ENCODE data around the gene CCL27. TPM values are rescaled to one million over a fixed set of nuclear protein-coding genes. Genes with fewer than 3 reads are reported as not detected.

Gene CCL27
- total and polyA plus RNA-seq, 10 of the 15 experiments (the other 5 are each of a cell fraction or from before 2014, with no cell fraction given) = 0.45 TPM; not detected in 9

DNA sequence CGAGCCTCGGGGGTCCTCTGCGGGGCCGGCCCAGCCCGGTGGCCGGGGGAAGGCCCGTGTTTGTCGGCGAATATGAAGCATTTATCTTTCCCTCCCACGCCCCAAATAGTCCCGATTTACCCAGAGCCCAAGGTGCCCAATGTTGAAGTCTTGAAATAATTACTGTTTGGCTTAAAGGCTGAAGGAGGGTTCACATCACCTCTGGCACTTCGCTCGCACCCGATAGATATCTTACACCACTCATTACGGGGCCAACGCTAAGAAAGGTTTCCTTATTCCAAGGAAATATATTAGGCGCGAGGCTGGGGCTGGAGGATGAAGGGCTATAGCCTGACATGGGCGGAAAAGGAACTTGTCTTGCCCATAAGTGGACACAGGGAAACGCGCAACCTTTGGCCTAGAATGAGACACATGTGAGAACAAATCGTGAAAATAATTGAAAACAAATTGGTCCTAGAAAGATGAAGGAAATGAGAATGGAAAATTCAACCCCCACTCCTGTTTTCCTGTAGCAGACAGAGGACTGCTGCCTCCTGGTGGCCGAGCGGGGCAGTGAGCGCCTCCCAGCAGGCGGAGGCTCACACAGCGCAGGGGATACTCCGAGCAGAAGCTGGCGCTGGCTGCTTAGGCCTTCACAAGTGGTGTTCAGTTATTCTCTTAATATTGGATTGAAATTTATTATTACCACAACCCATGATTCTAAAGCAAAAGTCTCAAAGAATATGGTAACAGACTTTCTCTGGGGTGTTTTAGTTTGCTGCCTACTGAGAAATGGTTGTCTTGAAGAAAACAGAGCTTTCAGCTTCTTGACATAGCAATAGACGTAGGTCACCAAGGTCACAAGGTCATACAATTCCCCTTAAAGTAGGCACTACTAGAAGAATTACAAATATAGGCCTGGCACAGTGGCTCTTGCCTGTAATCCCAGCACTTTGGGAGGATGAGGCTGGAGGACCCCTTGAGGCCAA is 39.6 kb upstream of the CCL27 start:
- ATAC-seq = peak; percentile 96
- intact Hi-C loops (cut with micrococcal nuclease; ENCODE audit: unreplicated experiment) = loop anchor here (1.0 to 2.0 kb wide), 2 partner anchors 27 to 87 kb away; no protein-coding TSS in a partner anchor
- BruUV-seq (replicated peaks) = no TSS peak
- TF ChIP-seq, protein P1, sequence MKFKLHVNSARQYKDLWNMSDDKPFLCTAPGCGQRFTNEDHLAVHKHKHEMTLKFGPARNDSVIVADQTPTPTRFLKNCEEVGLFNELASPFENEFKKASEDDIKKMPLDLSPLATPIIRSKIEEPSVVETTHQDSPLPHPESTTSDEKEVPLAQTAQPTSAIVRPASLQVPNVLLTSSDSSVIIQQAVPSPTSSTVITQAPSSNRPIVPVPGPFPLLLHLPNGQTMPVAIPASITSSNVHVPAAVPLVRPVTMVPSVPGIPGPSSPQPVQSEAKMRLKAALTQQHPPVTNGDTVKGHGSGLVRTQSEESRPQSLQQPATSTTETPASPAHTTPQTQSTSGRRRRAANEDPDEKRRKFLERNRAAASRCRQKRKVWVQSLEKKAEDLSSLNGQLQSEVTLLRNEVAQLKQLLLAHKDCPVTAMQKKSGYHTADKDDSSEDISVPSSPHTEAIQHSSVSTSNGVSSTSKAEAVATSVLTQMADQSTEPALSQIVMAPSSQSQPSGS (IDR thresholded peaks at IDR 0.05; ENCODE audit: low read length) = no peak
- TF ChIP-seq YY1 (IDR thresholded peaks at IDR 0.05; ENCODE audit: low read depth, low read length) (peak; percentile 80), CEBPB (IDR thresholded peaks at IDR 0.05; ENCODE audit: borderline replicate concordance in 1 of 2, low read depth in 2 of 2, low read length in 2 of 2) (no peak), RBBP5 (conservative IDR thresholded peaks at IDR 0.05) (no peak), CREM (IDR thresholded peaks at IDR 0.05; ENCODE audit: low read depth) (no peak), FOS (IDR thresholded peaks at IDR 0.05; ENCODE audit: borderline replicate concordance, extremely low read depth, insufficient read length) (no peak), SPI1 (IDR thresholded peaks at IDR 0.05; ENCODE audit: borderline replicate concordance, insufficient read depth, low read depth, low read length) (no peak), STAT1 (conservative IDR thresholded peaks at IDR 0.05) (no peak), PAX5 (IDR thresholded peaks at IDR 0.05; ENCODE audit: borderline replicate concordance, low read depth, low read length) (no peak), CHD2 (IDR thresholded peaks at IDR 0.05; ENCODE audit: borderline replicate concordance, low read depth, low read length) (peak; percentile 61; the same call in 1 of the 2 replicates), TCF7 (IDR thresholded peaks at IDR 0.05; ENCODE audit: borderline replicate concordance) (no peak), SMAD1 (IDR thresholded peaks at IDR 0.05; ENCODE audit: low read depth, partially characterized antibody) (no peak), MTA2 (IDR thresholded peaks at IDR 0.05; ENCODE audit: low read depth) (no peak), ZBED1 (IDR thresholded peaks at IDR 0.05; ENCODE audit: borderline replicate concordance) (no peak)
- TF ChIP-seq, protein P2, sequence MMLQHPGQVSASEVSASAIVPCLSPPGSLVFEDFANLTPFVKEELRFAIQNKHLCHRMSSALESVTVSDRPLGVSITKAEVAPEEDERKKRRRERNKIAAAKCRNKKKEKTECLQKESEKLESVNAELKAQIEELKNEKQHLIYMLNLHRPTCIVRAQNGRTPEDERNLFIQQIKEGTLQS (IDR thresholded peaks at IDR 0.05; ENCODE audit: borderline replicate concordance, extremely low read depth, low read depth, low read length) = no peak
- TF ChIP-seq, protein P3, sequence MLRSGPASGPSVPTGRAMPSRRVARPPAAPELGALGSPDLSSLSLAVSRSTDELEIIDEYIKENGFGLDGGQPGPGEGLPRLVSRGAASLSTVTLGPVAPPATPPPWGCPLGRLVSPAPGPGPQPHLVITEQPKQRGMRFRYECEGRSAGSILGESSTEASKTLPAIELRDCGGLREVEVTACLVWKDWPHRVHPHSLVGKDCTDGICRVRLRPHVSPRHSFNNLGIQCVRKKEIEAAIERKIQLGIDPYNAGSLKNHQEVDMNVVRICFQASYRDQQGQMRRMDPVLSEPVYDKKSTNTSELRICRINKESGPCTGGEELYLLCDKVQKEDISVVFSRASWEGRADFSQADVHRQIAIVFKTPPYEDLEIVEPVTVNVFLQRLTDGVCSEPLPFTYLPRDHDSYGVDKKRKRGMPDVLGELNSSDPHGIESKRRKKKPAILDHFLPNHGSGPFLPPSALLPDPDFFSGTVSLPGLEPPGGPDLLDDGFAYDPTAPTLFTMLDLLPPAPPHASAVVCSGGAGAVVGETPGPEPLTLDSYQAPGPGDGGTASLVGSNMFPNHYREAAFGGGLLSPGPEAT (IDR thresholded peaks at IDR 0.05; ENCODE audit: low read depth) = no peak
- TF ChIP-seq, protein P4, sequence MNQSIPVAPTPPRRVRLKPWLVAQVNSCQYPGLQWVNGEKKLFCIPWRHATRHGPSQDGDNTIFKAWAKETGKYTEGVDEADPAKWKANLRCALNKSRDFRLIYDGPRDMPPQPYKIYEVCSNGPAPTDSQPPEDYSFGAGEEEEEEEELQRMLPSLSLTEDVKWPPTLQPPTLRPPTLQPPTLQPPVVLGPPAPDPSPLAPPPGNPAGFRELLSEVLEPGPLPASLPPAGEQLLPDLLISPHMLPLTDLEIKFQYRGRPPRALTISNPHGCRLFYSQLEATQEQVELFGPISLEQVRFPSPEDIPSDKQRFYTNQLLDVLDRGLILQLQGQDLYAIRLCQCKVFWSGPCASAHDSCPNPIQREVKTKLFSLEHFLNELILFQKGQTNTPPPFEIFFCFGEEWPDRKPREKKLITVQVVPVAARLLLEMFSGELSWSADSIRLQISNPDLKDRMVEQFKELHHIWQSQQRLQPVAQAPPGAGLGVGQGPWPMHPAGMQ (IDR thresholded peaks at IDR 0.05; ENCODE audit: borderline replicate concordance) = no peak

More for the DNA sequence above, 39.6 kb upstream of the CCL27 start:
- no peaks in the 10 kb centered on the region for H4K20me1 ChIP-seq (ENCODE audit: control insufficient read depth, insufficient read depth)
- no peak overlapping the region for H3K4me3 ChIP-seq
- SMC1A ChIA-PET (ENCODE audit: uncharacterized antibody, unreplicated experiment) = interaction anchor here (0.6 to 1.6 kb wide), 6 partner anchors 9 to 82 kb away, joined by 3 to 4 read pairs (median 3); partner anchors contain the start of genes DCTN3 and SIGMAR1
- peaks cover 0 to 15% of the 10 kb centered on the region in 2 experiments; a peak in 3 of 4 replicates for H3K27me3 ChIP-seq (replicated peaks in 1 of 2; ENCODE audit: control insufficient read depth in 2 of 2, insufficient read depth in 2 of 2, low read length in 1 of 2)
- H3K27ac ChIP-seq (ENCODE audit: control insufficient read depth, insufficient read depth) = no peak overlapping the region
- in situ Hi-C loops (cut with MboI) = no loop called here
- no peak overlapping the region for H3K9ac ChIP-seq (ENCODE audit: control insufficient read depth, insufficient read depth, low read length)
- 1% methylated on average over 30 of the region's 30 CpGs for WGBS (ENCODE audit: insufficient coverage, insufficient replicate concordance, low lambda C conversion rate, missing lambda C conversion rate)
- H3K4me1 ChIP-seq (ENCODE audit: control insufficient read depth, insufficient read depth, low read length) = no peaks in the 10 kb centered on the region
- H3K79me2 ChIP-seq (ENCODE audit: control insufficient read depth, insufficient read depth, low read length) = no peaks in the 10 kb centered on the region
- CTCF ChIA-PET = interaction anchor here (0.6 to 2.6 kb wide), 33 partner anchors 8 to 1476 kb away, joined by 3 to 23 read pairs (median 4); partner anchors contain the start of genes CCL19, CCL27, DCTN3 and GALT
- RAD21 ChIA-PET (ENCODE audit: unreplicated experiment) = interaction anchor here (0.5 to 1.3 kb wide), 3 partner anchors 16 to 64 kb away, joined by 3 to 7 read pairs (median 4); partner anchors contain the start of gene SIGMAR1
- FAIRE-seq (peak; percentile 41), DNase-seq (ENCODE audit: low read depth, low spot score) (no peak)
- peak overlapping the region; percentile 75 for H3K4me2 ChIP-seq (ENCODE audit: control insufficient read depth, insufficient read depth)
- H2AFZ ChIP-seq (ENCODE audit: control insufficient read depth, low read depth, low read length) = no peak overlapping the region; the same call in none of the 2 replicates
- H3K9me3 ChIP-seq (replicated peaks; ENCODE audit: control insufficient read depth, insufficient read depth, low read length) = no peaks in the 10 kb centered on the region
- H3K36me3 ChIP-seq (ENCODE audit: control insufficient read depth in 2 of 2, insufficient read depth in 2 of 2, low read length in 1 of 2) = no peaks in the 10 kb centered on the region
- POLR2A ChIA-PET = no interaction called here
